Spleen (tissue), 7 donors: ENCODE measurements around the gene FAM204A.

Source experiments
- CTCF ChIP-seq, 11 experiments: fragments of 200-600 bp in 7 of 11; fragments of 450-650 bp in 4 of 11; sonication (generic) in 4 of 11; IDR thresholded peaks in 8 of 11; conservative IDR thresholded peaks in 3 of 11; 1 replicate in 7 of 11; 2 replicates in 4 of 11; pipeline versions ENCODE4 v1.4.0 to v1.8.0; 2016 to 2021; ENCODE audit warnings: antibody characterized with exemption in 11 of 11, inconsistent platforms in 4 of 11, mild to moderate bottlenecking in 1 of 11
- POLR2A ChIP-seq, 3 donors: fragments of 450-650 bp; IDR thresholded peaks; one replicate each; pipeline ENCODE4 v1.5.1; 2017; ENCODE audit warnings: antibody characterized with exemption in 3 of 3, mild to moderate bottlenecking in 1 of 3
- donor health status: DM: no; HTN: no; CAD: no; lungs with moderate emphysema.
- donor health status: DM: no; HTN: no; CAD: no.
- donor health status: DM: no; HTN: no; CAD: no.

- no peak for TF ChIP-seq CTCF (IDR thresholded peaks at IDR 0.05 in 8 of 11, conservative IDR thresholded peaks at IDR 0.05 in 3 of 11)
- TF ChIP-seq POLR2A (IDR thresholded peaks at IDR 0.05), result no peak
These were observed 4.8 kb downstream of the FAM204A start for GRCh38 chr10:118337356-118337755.
